Endodermal cell (in vitro differentiated cells): ENCODE measurements around the gene SND1. TPM values are rescaled to one million over a fixed set of nuclear protein-coding genes. Genes with fewer than 3 reads are reported as not detected.

Experiments
- DNase-seq: peaks from one replicate; pipeline ENCODE4 v3.0.0-alpha.2; 2017
- H3K27ac ChIP-seq: 2 replicates; pipeline ENCODE4 v1.5.1; 2013; ENCODE audit warnings: mild to moderate bottlenecking, low read depth, low read length, moderate library complexity
- H3K27me3 ChIP-seq: 2 replicates; pipeline ENCODE4 v1.6.1; 2013; ENCODE audit warnings: mild to moderate bottlenecking, low read length, moderate library complexity; ENCODE audit not compliant: insufficient read depth, control insufficient read depth, poor library complexity, severe bottlenecking
- H3K36me3 ChIP-seq: 2 replicates; pipeline ENCODE4 v1.7.0; 2013; ENCODE audit warnings: mild to moderate bottlenecking, low read length, moderate library complexity; ENCODE audit not compliant: control insufficient read depth, insufficient read depth
- H3K4me1 ChIP-seq: one replicate; pipeline ENCODE4 v1.7.0; 2013; ENCODE audit warnings: low read length; ENCODE audit not compliant: control insufficient read depth, insufficient read depth
- H3K4me3 ChIP-seq: 2 replicates; pipeline ENCODE4 v1.5.1; 2013; ENCODE audit warnings: mild to moderate bottlenecking, low read length, moderate library complexity
- H3K9ac ChIP-seq: 2 replicates; pipeline ENCODE4 v1.6.1; 2013; ENCODE audit warnings: mild to moderate bottlenecking, low read length, moderate library complexity; ENCODE audit not compliant: poor library complexity, severe bottlenecking; ENCODE audit errors: extremely low read depth
- H3K9me3 ChIP-seq: 2 replicates; pipeline ENCODE4 v1.6.1; 2013; ENCODE audit warnings: mild to moderate bottlenecking, low read length, moderate library complexity; ENCODE audit not compliant: control insufficient read depth
- H3K27ac Mint-ChIP-seq: 2 replicates; pipeline ENCODE4 v1.8.0; 2020; ENCODE audit warnings: mixed read lengths
- H3K27me3 Mint-ChIP-seq: 2 replicates; pipeline ENCODE4 v1.8.0; 2021; ENCODE audit warnings: mild to moderate bottlenecking, mixed read lengths; ENCODE audit not compliant: insufficient read depth
- H3K36me3 Mint-ChIP-seq: 2 replicates; pipeline ENCODE4 v1.8.0; 2020; ENCODE audit warnings: low read depth, mixed read lengths
- H3K4me1 Mint-ChIP-seq: 2 replicates; pipeline ENCODE4 v1.8.0; 2020; ENCODE audit warnings: mixed read lengths
- H3K4me3 Mint-ChIP-seq: 2 replicates; pipeline ENCODE4 v1.8.0; 2020; ENCODE audit warnings: mild to moderate bottlenecking, moderate library complexity, mixed read lengths
- H3K9me3 Mint-ChIP-seq: 2 replicates; pipeline ENCODE4 v1.8.0; 2020; ENCODE audit warnings: mild to moderate bottlenecking, mixed read lengths
- CTCF ChIP-seq: fragments of 200-600 bp; sonication (generic); conservative IDR thresholded peaks from 2 replicates; pipeline ENCODE4 v1.5.0; 2021; ENCODE audit warnings: antibody characterized with exemption, mild to moderate bottlenecking
- WGBS, 2 experiments: methylation state at CpG; one replicate each; pipeline versions ENCODE4 v1.1.5 to v1.1.7; 2013; ENCODE audit warnings: missing lambda C conversion rate in 2 of 2, mixed read lengths in 1 of 2; ENCODE audit not compliant: insufficient coverage in 1 of 2, insufficient read length in 1 of 2; 5-methylcytosine and 5-hydroxymethylcytosine counted together
- total RNA-seq, 2 donors: library from RNA; stranded (reverse); fragmentation: NEBNext Ultra II Directional in 1 of 2; extraction: Animal tissue kit (Norgen Biotek cat#: 25700) in 1 of 2; gene quantifications; 2 replicates in 1 of 2; 3 replicates in 1 of 2; pipeline ENCODE4 v1.2.1, GENCODE V29; 2021

The SND1 gene
- total RNA-seq, 2 donors from 2014 or later = 240 to 267 TPM

DNA sequence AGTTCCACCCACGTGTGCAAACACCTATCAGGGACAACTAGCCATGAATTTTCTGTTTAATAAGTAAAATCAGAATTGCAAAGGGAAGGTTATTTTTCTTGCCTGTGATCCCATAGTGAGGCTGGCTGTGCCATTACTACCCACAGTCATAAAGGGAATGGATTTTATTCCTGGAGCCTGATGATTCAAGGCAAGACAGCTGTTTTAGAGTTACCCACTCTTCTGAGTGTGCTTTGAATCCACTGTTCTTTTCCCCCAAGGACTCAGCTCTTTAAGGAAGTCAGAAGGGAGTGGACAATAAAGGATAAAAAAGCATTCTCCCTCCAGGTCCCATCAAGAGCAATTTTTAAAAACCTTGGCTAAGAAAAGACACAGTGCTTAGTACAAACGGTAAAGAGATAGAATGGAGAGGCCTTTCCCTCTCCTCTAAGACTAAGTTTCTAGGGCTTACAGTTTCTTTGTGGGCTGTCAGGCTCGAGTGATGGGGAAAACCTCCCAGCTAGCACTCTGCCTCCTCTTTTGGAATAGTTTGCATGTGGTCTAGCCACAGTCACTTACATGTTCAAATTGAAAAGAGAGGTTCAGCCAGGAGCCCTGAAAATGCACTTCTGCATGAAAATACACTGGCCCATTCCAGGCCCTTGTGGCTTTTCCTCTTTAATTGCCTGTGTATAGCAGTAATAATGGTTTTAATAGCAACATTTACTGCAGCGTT is 384.4 kb downstream of the SND1 start:
- H3K27ac Mint-ChIP-seq = no peak overlapping the region
- no peak for DNase-seq
- peaks cover 28% of the 10 kb centered on the region for H3K27me3 Mint-ChIP-seq
- TF ChIP-seq CTCF = no peak
- no peak overlapping the region for H3K9ac ChIP-seq
- H3K4me1 ChIP-seq = no peaks in the 10 kb centered on the region
- H3K27ac ChIP-seq = no peak overlapping the region
- no peak overlapping the region for H3K4me3 ChIP-seq
- peaks cover 1% of the 10 kb centered on the region for H3K4me1 Mint-ChIP-seq
- peaks cover 19% of the 10 kb centered on the region for H3K27me3 ChIP-seq
- no peaks in the 10 kb centered on the region for H3K9me3 ChIP-seq
- no peaks in the 10 kb centered on the region for H3K36me3 Mint-ChIP-seq
- no peak overlapping the region for H3K4me3 Mint-ChIP-seq
- no peaks in the 10 kb centered on the region for H3K36me3 ChIP-seq
- 86 to 100% methylated on average over 2 to 4 of the region's 4 CpGs for WGBS, 2 experiments
- H3K9me3 Mint-ChIP-seq = no peaks in the 10 kb centered on the region

DNA sequence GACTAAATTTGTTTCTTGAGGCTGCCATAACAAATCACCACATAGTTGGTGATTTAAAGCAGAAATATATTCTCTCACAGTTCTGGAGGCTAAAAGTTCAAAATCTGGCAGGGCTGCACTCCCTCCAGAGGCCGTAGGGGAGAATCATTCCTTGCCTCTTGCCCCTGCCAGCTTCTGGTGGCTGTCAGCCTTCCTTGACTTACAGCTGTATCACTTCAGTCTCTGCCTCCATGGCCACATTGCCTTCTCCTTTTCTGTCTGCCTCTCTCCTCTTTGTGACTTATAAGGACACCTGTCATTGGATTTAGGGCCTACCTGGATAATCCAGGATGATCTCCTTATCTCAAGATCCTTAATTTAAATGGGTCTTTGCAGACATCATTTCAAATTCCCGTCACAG is 385.1 kb downstream of the SND1 start:
- 84 to 100% methylated on average over 2 of the region's 2 CpGs for WGBS, 2 experiments
- H3K27me3 ChIP-seq = peaks cover 19% of the 10 kb centered on the region
- no peak for TF ChIP-seq CTCF

GRCh38 chr7:128037880-128038619 is 386.1 kb downstream of the SND1 start:
- Mint-ChIP-seq H3K9me3 (no peaks in the 10 kb centered on the region), H3K27me3 (peaks cover 19% of the 10 kb centered on the region), H3K27ac (no peak overlapping the region), H3K4me1 (no peaks in the 10 kb centered on the region), H3K36me3 (peaks cover 5% of the 10 kb centered on the region), H3K4me3 (no peak overlapping the region)
- TF ChIP-seq CTCF = no peak
- H3K27ac ChIP-seq = no peak overlapping the region
- WGBS, 2 experiments = 94 to 96% methylated on average over 7 to 8 of the region's 8 CpGs
- no peak overlapping the region for H3K4me3 ChIP-seq
- no peak for DNase-seq
- no peaks in the 10 kb centered on the region for H3K4me1 ChIP-seq
- no peak overlapping the region for H3K9ac ChIP-seq
- no peaks in the 10 kb centered on the region for H3K9me3 ChIP-seq
- peaks cover 12% of the 10 kb centered on the region for H3K27me3 ChIP-seq
- peaks cover 7% of the 10 kb centered on the region for H3K36me3 ChIP-seq

More for the DNA sequence above, 385.1 kb downstream of the SND1 start:
- Mint-ChIP-seq H3K4me1 (peaks cover 1% of the 10 kb centered on the region), H3K27me3 (peaks cover 25% of the 10 kb centered on the region), H3K9me3 (no peaks in the 10 kb centered on the region), H3K36me3 (peaks cover under 1% of the 10 kb centered on the region), H3K4me3 (no peak overlapping the region), H3K27ac (no peak overlapping the region)
- Histone ChIP-seq H3K4me3 (no peak overlapping the region), H3K4me1 (no peaks in the 10 kb centered on the region), H3K27ac (no peak overlapping the region), H3K9ac (no peak overlapping the region), H3K36me3 (no peaks in the 10 kb centered on the region), H3K9me3 (no peaks in the 10 kb centered on the region)
- no peak for DNase-seq
